Measurements from ENCODE around the gene GALE. TPM values are rescaled to one million over a fixed set of nuclear protein-coding genes. Genes with fewer than 3 reads are reported as not detected.

Gene GALE
- total and polyA plus RNA-seq, 2 of the 13 experiments (the other 11 are each of a cell fraction or from before 2014, with no cell fraction given) = 85.2 to 88.4 TPM

- TF ChIP-seq SRSF9 (IDR thresholded peaks at IDR 0.05; ENCODE audit: borderline replicate concordance, insufficient read depth, low read depth, low read length, poor library complexity, severe bottlenecking) = no peak
- no peak for TF ChIP-seq ZNF30 (CRISPR knock-in tag; IDR thresholded peaks at IDR 0.05)
- no peak for TF ChIP-seq TCF7 (IDR thresholded peaks at IDR 0.05; ENCODE audit: low read depth)
- no peak for TF ChIP-seq ZFYVE20 (CRISPR knock-in tag; IDR thresholded peaks at IDR 0.05; ENCODE audit: borderline replicate concordance, low read depth)
- TF ChIP-seq MLXIP (CRISPR knock-in tag; IDR thresholded peaks at IDR 0.05; ENCODE audit: borderline replicate concordance) = no peak
- TF ChIP-seq CBX2 (IDR thresholded peaks at IDR 0.05; ENCODE audit: low read depth, low read length) = no peak
- TF ChIP-seq CBX2 (CRISPR knock-in tag; IDR thresholded peaks at IDR 0.05; ENCODE audit: low read depth) = no peak
- peak; percentile 14; the same call in 1 of the 2 replicates for TF ChIP-seq FOXA3 (CRISPR knock-in tag; IDR thresholded peaks at IDR 0.05)
- 0 out of 2 replicates have a peak, but pooled peaks have one; percentile 34 for TF ChIP-seq ZNF792 (CRISPR knock-in tag; IDR thresholded peaks at IDR 0.05)
- TF ChIP-seq ATF4 (CRISPR knock-in tag; IDR thresholded peaks at IDR 0.05) = peak in 1 of 2 experiments; percentile 71; a peak in 2 of 4 replicates
- no peak for TF ChIP-seq SAP130 (CRISPR knock-in tag; IDR thresholded peaks at IDR 0.05; ENCODE audit: low read depth)
- TF ChIP-seq CEBPG (CRISPR knock-in tag; IDR thresholded peaks at IDR 0.05) = peak; percentile 85
- peak; percentile 15; the same call in 1 of the 2 replicates for TF ChIP-seq HOXA3 (CRISPR knock-in tag; IDR thresholded peaks at IDR 0.05)
- no peak for TF ChIP-seq ZNF761 (CRISPR knock-in tag; conservative IDR thresholded peaks at IDR 0.05)
- no peak for TF ChIP-seq ZNF382 (CRISPR knock-in tag; IDR thresholded peaks at IDR 0.05; ENCODE audit: borderline replicate concordance)
- TF ChIP-seq RARA (CRISPR knock-in tag; IDR thresholded peaks at IDR 0.05) = peak; percentile 66
- TF ChIP-seq RBM22 (optimal IDR thresholded peaks at IDR 0.05; ENCODE audit: low read length) = no peak
- no peak for TF ChIP-seq DMAP1 (CRISPR knock-in tag; IDR thresholded peaks at IDR 0.05)
- peak; percentile 30; the same call in 1 of the 2 replicates for TF ChIP-seq FOSL2 (CRISPR knock-in tag; IDR thresholded peaks at IDR 0.05)
- no peak for TF ChIP-seq KIAA2018 (CRISPR knock-in tag; IDR thresholded peaks at IDR 0.05; ENCODE audit: borderline replicate concordance)
Observed at GRCh38 chr1:23752909-23753308, 47.6 kb downstream of the GALE start (continued).
